ENCODE data around the gene PPP2R2D. TPM values are rescaled to one million over a fixed set of nuclear protein-coding genes. Genes with fewer than 3 reads are reported as not detected.

The PPP2R2D gene
- total RNA-seq, result 10 to 100 TPM; 47.2 to 49.2 TPM
- 10 to 100 TPM; 25.7 to 36.2 TPM for polyA plus RNA-seq

GRCh38 chr10:131900350-131901152, at the start of gene PPP2R2D:
TSS of gene PPP2R2D (plus strand) at chr10:131901008. CDS start at chr10:131901149, 141 bp downstream.
- intact Hi-C loops (cut with micrococcal nuclease), result loop anchor here (1.0 to 10.0 kb wide), 7 partner anchors 16 to 1354 kb away; no protein-coding TSS in a partner anchor
- Mint-ChIP-seq H3K27ac (peak within 1 kb of the TSS; percentile 90 to 98 (median 95)), H3K4me1 (peaks cover 35 to 72% (median 51%) of the 10 kb centered on the region in 4 donors), H3K9me3 (no peaks in the 10 kb centered on the region), H3K27me3 (peaks cover 0 to 2% of the 10 kb centered on the region in 2 donors), H3K36me3 (peaks cover 0 to 22% of the 10 kb centered on the region in 2 donors), H3K4me3 (peak within 1 kb of the TSS; percentile 87 to 94 (median 89))
- no peaks in the 10 kb centered on the region for H3K9me3 ChIP-seq (ENCODE audit: control insufficient read depth in 1 of 2, low read length in 2 of 2)
- peak within 1 kb of the TSS; percentile 75 for H3K27ac ChIP-seq (ENCODE audit: low read depth, low read length)
- POLR2A ChIA-PET (ENCODE audit: partially characterized antibody), result interaction anchor here (1.2 to 2.8 kb wide), 8 partner anchors 27 to 1790 kb away, joined by 3 to 19 read pairs (median 4); partner anchors contain the start of genes BNIP3 and C10orf143
- H3K4me3 ChIP-seq (ENCODE audit: low read length in 2 of 2), result peak within 1 kb of the TSS; percentile 63 to 80
- peaks cover 69% of the 10 kb centered on the region for H3K4me1 ChIP-seq (ENCODE audit: insufficient read depth, low read length)
- H3K27me3 ChIP-seq (ENCODE audit: insufficient read depth, low read length), result no peaks in the 10 kb centered on the region
- peaks cover under 1% of the 10 kb centered on the region for H3K36me3 ChIP-seq (ENCODE audit: insufficient read depth, low read length)
- DNase-seq, result peak; percentile 96 to 98 (median 97)
- CTCF ChIA-PET (ENCODE audit: partially characterized antibody), result interaction anchor here (0.8 to 2.1 kb wide), 3 partner anchors 15 to 123 kb away, joined by 4 to 9 read pairs (median 5); no protein-coding TSS in a partner anchor

- no peaks in the 10 kb centered on the region for H3K4me1 Mint-ChIP-seq
- Histone ChIP-seq H3K27ac (ENCODE audit: low read depth, low read length) (no peak overlapping the region), H3K27me3 (ENCODE audit: insufficient read depth, low read length) (peaks cover 3% of the 10 kb centered on the region), H3K4me1 (ENCODE audit: insufficient read depth, low read length) (no peaks in the 10 kb centered on the region), H3K9me3 (ENCODE audit: control insufficient read depth in 1 of 2, low read length in 2 of 2) (no peaks in the 10 kb centered on the region), H3K36me3 (ENCODE audit: insufficient read depth, low read length) (no peaks in the 10 kb centered on the region), H3K4me3 (ENCODE audit: low read length in 2 of 2) (no peak overlapping the region)
- no peaks in the 10 kb centered on the region for H3K9me3 Mint-ChIP-seq
- peaks cover 2 to 5% of the 10 kb centered on the region in 2 donors for H3K27me3 Mint-ChIP-seq
- H3K36me3 Mint-ChIP-seq, result no peaks in the 10 kb centered on the region
- intact Hi-C loops (cut with micrococcal nuclease), result no loop called here
- DNase-seq, result no peak
- CTCF ChIA-PET (ENCODE audit: partially characterized antibody), result no interaction called here
- H3K4me3 Mint-ChIP-seq, result no peak overlapping the region
- POLR2A ChIA-PET (ENCODE audit: partially characterized antibody), result no interaction called here
- no peak overlapping the region for H3K27ac Mint-ChIP-seq
Observed at GRCh38 chr10:131851346-131851745, 49.5 kb upstream of the PPP2R2D start.

- H3K4me3 ChIP-seq (ENCODE audit: low read length in 2 of 2), result no peak overlapping the region
- no peaks in the 10 kb centered on the region for H3K9me3 Mint-ChIP-seq
- H3K9me3 ChIP-seq (ENCODE audit: control insufficient read depth in 1 of 2, low read length in 2 of 2), result no peaks in the 10 kb centered on the region
- no peaks in the 10 kb centered on the region for H3K36me3 Mint-ChIP-seq
- no peaks in the 10 kb centered on the region for H3K36me3 ChIP-seq (ENCODE audit: insufficient read depth, low read length)
- no peaks in the 10 kb centered on the region for H3K4me1 Mint-ChIP-seq
- ChIA-PET POLR2A (ENCODE audit: partially characterized antibody) (no interaction called here), CTCF (ENCODE audit: partially characterized antibody) (no interaction called here)
- H3K27ac Mint-ChIP-seq, result no peak overlapping the region
- H3K27me3 ChIP-seq (ENCODE audit: insufficient read depth, low read length), result peaks cover 3% of the 10 kb centered on the region
- no peak overlapping the region for H3K27ac ChIP-seq (ENCODE audit: low read depth, low read length)
- H3K4me3 Mint-ChIP-seq, result no peak overlapping the region
- no peak for DNase-seq
- intact Hi-C loops (cut with micrococcal nuclease), result no loop called here
- H3K27me3 Mint-ChIP-seq, result peaks cover 2 to 7% of the 10 kb centered on the region in 2 donors
- no peaks in the 10 kb centered on the region for H3K4me1 ChIP-seq (ENCODE audit: insufficient read depth, low read length)
Observed at GRCh38 chr10:131852176-131852822, 48.5 kb upstream of the PPP2R2D start.

GRCh38 chr10:131852823-131853609, 47.8 kb upstream of the PPP2R2D start:
- Histone ChIP-seq H3K9me3 (ENCODE audit: control insufficient read depth in 1 of 2, low read length in 2 of 2) (no peaks in the 10 kb centered on the region), H3K27ac (ENCODE audit: low read depth, low read length) (no peak overlapping the region), H3K27me3 (ENCODE audit: insufficient read depth, low read length) (peaks cover 3% of the 10 kb centered on the region), H3K4me3 (ENCODE audit: low read length in 2 of 2) (no peak overlapping the region), H3K4me1 (ENCODE audit: insufficient read depth, low read length) (no peaks in the 10 kb centered on the region), H3K36me3 (ENCODE audit: insufficient read depth, low read length) (no peaks in the 10 kb centered on the region)
- intact Hi-C loops (cut with micrococcal nuclease), result no loop called here
- Mint-ChIP-seq H3K4me3 (no peak overlapping the region), H3K36me3 (no peaks in the 10 kb centered on the region), H3K9me3 (no peaks in the 10 kb centered on the region), H3K27me3 (peaks cover 2 to 7% of the 10 kb centered on the region in 2 donors), H3K27ac (no peak overlapping the region), H3K4me1 (no peaks in the 10 kb centered on the region)
- no peak for DNase-seq
- ChIA-PET CTCF (ENCODE audit: partially characterized antibody) (no interaction called here), POLR2A (ENCODE audit: partially characterized antibody) (no interaction called here)

- Histone ChIP-seq H3K9me3 (ENCODE audit: control insufficient read depth in 1 of 2, low read length in 2 of 2) (no peaks in the 10 kb centered on the region), H3K4me1 (ENCODE audit: insufficient read depth, low read length) (no peaks in the 10 kb centered on the region), H3K27me3 (ENCODE audit: insufficient read depth, low read length) (peaks cover 3% of the 10 kb centered on the region), H3K27ac (ENCODE audit: low read depth, low read length) (no peak overlapping the region), H3K36me3 (ENCODE audit: insufficient read depth, low read length) (no peaks in the 10 kb centered on the region), H3K4me3 (ENCODE audit: low read length in 2 of 2) (no peak overlapping the region)
- peak overlapping the region in 1 of 7 donors; percentile 41 for H3K27ac Mint-ChIP-seq
- intact Hi-C loops (cut with micrococcal nuclease), result no loop called here
- H3K27me3 Mint-ChIP-seq, result peaks cover 5 to 9% of the 10 kb centered on the region in 2 donors
- no peak overlapping the region for H3K4me3 Mint-ChIP-seq
- ChIA-PET POLR2A (ENCODE audit: partially characterized antibody) (no interaction called here), CTCF (ENCODE audit: partially characterized antibody) (no interaction called here)
- no peaks in the 10 kb centered on the region for H3K36me3 Mint-ChIP-seq
- DNase-seq, result no peak
- no peaks in the 10 kb centered on the region for H3K9me3 Mint-ChIP-seq
- no peaks in the 10 kb centered on the region for H3K4me1 Mint-ChIP-seq
Observed at GRCh38 chr10:131853610-131853964, 47.2 kb upstream of the PPP2R2D start.

GRCh38 chr10:131854579-131855335, 46.1 kb upstream of the PPP2R2D start:
- no peaks in the 10 kb centered on the region for H3K36me3 ChIP-seq (ENCODE audit: insufficient read depth, low read length)
- no peaks in the 10 kb centered on the region for H3K4me1 Mint-ChIP-seq
- H3K27ac Mint-ChIP-seq, result no peak overlapping the region
- peaks cover 5 to 10% of the 10 kb centered on the region in 2 donors for H3K27me3 Mint-ChIP-seq
- no peak overlapping the region for H3K4me3 Mint-ChIP-seq
- no peak overlapping the region for H3K4me3 ChIP-seq (ENCODE audit: low read length in 2 of 2)
- H3K27me3 ChIP-seq (ENCODE audit: insufficient read depth, low read length), result peaks cover 3% of the 10 kb centered on the region
- no peaks in the 10 kb centered on the region for H3K9me3 ChIP-seq (ENCODE audit: control insufficient read depth in 1 of 2, low read length in 2 of 2)
- intact Hi-C loops (cut with micrococcal nuclease), result no loop called here
- no peak overlapping the region for H3K27ac ChIP-seq (ENCODE audit: low read depth, low read length)
- H3K4me1 ChIP-seq (ENCODE audit: insufficient read depth, low read length), result no peaks in the 10 kb centered on the region
- no peaks in the 10 kb centered on the region for H3K36me3 Mint-ChIP-seq
- POLR2A ChIA-PET (ENCODE audit: partially characterized antibody), result no interaction called here
- CTCF ChIA-PET (ENCODE audit: partially characterized antibody), result no interaction called here
- no peaks in the 10 kb centered on the region for H3K9me3 Mint-ChIP-seq
- DNase-seq, result no peak
